ENCODE results near the gene SLC46A1. TPM values are rescaled to one million over a fixed set of nuclear protein-coding genes. Genes with fewer than 3 reads are reported as not detected.

SLC46A1 gene
- total and polyA plus RNA-seq, 2 of the 13 experiments (the other 11 are each of a cell fraction or from before 2014, with no cell fraction given) = 19.6 to 22.6 TPM

GRCh38 chr17:28357061-28357900, 48.7 kb downstream of the SLC46A1 start, which contains the start of gene POLDIP2 (continued):
- TF ChIP-seq ZNF318 (CRISPR knock-in tag; IDR thresholded peaks at IDR 0.05) (no peak), MIER3 (CRISPR knock-in tag; IDR thresholded peaks at IDR 0.05; ENCODE audit: borderline replicate concordance) (peak; percentile 53; the same call in 1 of the 2 replicates), ZNF737 (CRISPR knock-in tag; IDR thresholded peaks at IDR 0.05; ENCODE audit: borderline replicate concordance) (no peak), SNAPC4 (CRISPR knock-in tag; IDR thresholded peaks at IDR 0.05) (peak; percentile 72; the same call in 1 of the 2 replicates), GATAD1 (CRISPR knock-in tag; IDR thresholded peaks at IDR 0.05) (peak; percentile 99), RBAK (CRISPR knock-in tag; IDR thresholded peaks at IDR 0.05) (no peak), ZNF709 (CRISPR knock-in tag; IDR thresholded peaks at IDR 0.05) (peak; percentile 76; the same call in 1 of the 2 replicates), RXRB (CRISPR knock-in tag; IDR thresholded peaks at IDR 0.05; ENCODE audit: borderline replicate concordance) (peak; percentile 65; the same call in 1 of the 2 replicates), KDM4B (CRISPR knock-in tag; IDR thresholded peaks at IDR 0.05) (peak; percentile 76; the same call in 1 of the 2 replicates), ZNF362 (CRISPR knock-in tag; IDR thresholded peaks at IDR 0.05; ENCODE audit: borderline replicate concordance) (no peak; the same call in 1 of the 2 replicates)
